ENCODE data around the gene NOD2.

Gene NOD2

GRCh38 chr16:50717494-50717893 is 24.1 kb downstream of the NOD2 start:
- no peak for DNase-seq (ENCODE audit: low read depth)

- no peak for DNase-seq (ENCODE audit: low read depth)
Observed at GRCh38 chr16:50718061-50718760, 24.8 kb downstream of the NOD2 start.

DNA sequence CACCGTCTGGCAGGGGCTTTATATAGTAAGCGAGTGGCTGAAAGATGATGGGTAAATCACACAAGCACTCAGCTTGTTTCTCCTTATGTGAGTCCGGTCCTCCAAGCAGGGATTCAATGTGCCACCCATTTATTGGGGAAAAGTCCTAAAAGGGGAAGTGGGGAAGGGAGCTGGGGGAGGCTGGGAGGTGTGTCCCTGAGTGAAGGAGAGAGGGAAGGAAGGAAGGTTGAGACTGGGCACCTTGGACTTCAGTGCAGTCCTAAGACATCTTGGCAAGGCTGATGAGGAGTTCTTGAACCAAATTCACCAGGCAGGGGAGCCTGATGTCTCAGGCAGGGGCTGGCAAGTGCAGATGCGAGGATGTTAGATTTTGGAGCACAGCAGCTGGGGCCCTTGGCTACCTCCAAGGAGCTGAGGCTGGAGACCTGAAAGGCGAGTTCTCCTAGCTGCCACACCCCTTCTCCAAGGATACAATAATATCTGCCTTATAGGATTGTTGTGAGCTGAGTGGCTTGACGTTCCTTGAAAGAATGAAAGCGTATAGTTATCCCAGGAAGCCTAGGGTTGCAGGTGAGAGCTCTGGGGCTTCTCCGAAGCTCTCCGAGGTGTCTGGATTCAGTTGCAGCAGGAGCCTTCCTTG is 25.5 kb downstream of the NOD2 start:
- DNase-seq (ENCODE audit: low read depth) = no peak

- DNase-seq (ENCODE audit: low read depth) = no peak
Observed at GRCh38 chr16:50719401-50720337, 26.3 kb downstream of the NOD2 start.

DNA sequence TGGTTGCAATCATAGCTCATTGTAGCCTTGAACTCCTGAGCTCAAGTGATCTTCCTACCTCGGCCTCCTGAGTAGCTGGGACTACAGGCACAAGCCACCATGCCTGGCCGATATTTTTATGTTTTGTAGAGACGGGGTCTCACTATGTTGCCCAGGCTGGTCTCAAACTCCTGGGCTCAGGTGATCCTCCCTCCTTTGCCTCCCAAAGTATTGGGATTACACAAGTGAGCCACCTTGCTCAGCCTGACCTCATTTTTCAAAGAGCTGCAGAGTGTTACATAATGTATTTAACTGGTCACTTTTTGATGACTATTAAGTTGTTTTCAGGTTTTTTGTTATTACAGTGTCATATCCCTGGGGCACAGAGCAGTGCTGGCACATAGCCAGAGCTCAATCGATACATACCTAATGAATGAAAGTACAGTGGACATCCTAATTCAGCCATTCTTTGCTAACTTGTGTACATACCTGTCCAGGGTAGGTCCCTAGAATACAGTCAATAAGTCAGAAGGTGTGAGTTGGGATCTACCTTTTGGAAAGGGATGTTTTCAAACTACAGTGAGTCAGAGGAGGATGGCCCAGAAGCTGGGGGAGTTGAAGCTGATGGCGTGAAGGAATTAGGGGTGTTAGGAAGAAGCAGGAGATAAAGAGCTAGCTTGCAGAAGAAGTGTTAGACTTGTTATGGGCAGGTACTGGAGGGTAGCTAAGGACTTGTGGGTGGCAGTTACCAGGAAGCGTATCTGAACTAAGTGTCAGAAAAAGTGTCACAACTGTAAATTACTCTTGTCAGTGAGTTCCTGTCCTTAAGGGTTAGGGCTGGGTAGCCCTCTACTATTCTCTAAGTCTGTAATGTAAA is 28.4 kb downstream of the NOD2 start:
- no peak for DNase-seq (ENCODE audit: low read depth)

GRCh38 chr16:50722405-50722737 is 29.0 kb downstream of the NOD2 start:
- DNase-seq (ENCODE audit: low read depth) = no peak

DNA sequence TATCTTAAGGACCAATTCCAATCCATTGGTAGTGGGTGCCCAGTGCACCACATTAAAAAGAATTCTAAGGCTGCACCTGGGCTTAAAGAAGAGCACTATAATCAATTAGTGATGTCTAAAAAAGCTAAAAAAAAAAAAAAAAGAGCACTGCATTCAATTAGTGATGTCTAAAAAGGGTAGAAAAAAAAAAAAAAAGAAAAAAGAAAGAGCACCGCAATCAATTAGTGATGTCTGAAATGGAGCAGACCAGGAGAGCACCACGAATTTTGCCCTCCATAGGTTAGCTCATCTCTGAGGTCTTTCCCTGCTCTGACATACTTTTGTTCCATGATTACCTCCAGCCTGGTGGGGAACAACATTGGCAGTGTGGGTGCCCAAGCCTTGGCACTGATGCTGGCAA is 29.6 kb downstream of the NOD2 start:
- no peak for DNase-seq (ENCODE audit: low read depth)

- DNase-seq (ENCODE audit: low read depth) = no peak
Observed at GRCh38 chr16:50724306-50724705, 30.9 kb downstream of the NOD2 start.

DNA sequence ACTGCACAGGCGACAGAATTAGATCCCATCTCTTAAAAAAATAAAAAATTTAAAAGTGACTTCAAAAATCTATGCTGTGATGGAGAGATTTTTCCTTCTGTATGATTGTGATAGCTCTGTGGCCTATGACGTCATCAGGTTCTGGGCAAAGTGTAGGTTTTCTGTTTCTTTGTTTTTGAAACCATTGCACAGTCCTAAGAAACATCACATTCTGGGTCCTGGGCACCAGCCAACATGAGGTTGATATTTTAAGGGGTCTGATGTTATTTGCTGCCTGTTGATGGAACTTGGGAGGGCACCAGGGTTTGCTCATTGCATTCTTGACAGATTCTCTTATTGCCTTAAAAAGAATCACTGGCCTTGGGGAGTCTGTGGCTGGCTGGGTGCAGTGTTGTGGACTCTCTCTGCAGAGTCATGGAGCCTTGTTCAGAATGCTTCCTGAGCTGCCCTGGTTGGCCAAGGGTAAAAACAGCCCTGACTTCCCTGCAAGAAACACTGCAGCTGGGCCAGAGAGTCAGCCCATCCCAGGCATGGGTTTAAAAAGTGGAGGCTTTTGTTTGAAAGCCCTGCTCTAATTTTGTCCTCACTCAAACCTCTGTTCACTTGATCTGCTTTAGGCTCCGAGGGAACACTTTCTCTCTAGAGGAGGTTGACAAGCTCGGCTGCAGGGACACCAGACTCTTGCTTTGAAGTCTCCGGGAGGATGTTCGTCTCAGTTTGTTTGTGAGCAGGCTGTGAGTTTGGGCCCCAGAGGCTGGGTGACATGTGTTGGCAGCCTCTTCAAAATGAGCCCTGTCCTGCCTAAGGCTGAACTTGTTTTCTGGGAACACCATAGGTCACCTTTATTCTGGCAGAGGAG is 38.0 kb downstream of the NOD2 start:
- DNase-seq (ENCODE audit: low read depth) = no peak

DNA sequence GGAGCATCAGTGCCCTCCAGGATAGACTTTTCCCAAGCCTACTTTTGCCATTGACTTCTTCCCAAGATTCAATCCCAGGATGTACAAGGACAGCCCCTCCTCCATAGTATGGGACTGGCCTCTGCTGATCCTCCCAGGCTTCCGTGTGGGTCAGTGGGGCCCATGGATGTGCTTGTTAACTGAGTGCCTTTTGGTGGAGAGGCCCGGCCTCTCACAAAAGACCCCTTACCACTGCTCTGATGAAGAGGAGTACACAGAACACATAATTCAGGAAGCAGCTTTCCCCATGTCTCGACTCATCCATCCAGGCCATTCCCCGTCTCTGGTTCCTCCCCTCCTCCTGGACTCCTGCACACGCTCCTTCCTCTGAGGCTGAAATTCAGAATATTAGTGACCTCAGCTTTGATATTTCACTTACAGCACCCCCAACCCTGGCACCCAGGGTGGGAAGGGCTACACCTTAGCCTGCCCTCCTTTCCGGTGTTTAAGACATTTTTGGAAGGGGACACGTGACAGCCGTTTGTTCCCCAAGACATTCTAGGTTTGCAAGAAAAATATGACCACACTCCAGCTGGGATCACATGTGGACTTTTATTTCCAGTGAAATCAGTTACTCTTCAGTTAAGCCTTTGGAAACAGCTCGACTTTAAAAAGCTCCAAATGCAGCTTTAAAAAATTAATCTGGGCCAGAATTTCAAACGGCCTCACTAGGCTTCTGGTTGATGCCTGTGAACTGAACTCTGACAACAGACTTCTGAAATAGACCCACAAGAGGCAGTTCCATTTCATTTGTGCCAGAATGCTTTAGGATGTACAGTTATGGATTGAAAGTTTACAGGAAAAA is 38.8 kb downstream of the NOD2 start:
- DNase-seq (ENCODE audit: low read depth) = no peak

DNA sequence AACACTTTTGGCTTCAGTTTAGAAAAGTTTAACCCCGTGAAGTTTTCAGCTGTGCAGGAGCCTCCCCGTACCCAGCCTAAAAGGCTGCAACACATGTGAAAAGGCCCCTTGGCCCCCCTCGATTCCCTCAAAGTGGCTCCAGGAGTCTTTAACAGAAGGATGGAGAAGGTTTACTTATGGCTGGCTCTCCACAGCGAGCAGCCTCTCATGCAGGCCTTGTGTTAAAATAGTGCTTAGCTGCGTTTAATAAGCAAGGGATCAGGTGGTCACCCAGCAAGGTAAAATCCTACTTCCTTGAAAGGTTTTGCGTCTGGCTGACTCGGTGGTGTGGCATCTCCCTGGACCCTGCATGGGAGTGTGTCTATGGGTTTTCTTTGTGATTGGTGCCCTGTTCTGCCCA is 40.1 kb downstream of the NOD2 start:
- DNase-seq (ENCODE audit: low read depth) = no peak

GRCh38 chr16:50735629-50736122 is 42.3 kb downstream of the NOD2 start:
- no peak for DNase-seq (ENCODE audit: low read depth)

- DNase-seq (ENCODE audit: low read depth) = no peak
Observed at GRCh38 chr16:50736448-50736847, 43.0 kb downstream of the NOD2 start.

DNA sequence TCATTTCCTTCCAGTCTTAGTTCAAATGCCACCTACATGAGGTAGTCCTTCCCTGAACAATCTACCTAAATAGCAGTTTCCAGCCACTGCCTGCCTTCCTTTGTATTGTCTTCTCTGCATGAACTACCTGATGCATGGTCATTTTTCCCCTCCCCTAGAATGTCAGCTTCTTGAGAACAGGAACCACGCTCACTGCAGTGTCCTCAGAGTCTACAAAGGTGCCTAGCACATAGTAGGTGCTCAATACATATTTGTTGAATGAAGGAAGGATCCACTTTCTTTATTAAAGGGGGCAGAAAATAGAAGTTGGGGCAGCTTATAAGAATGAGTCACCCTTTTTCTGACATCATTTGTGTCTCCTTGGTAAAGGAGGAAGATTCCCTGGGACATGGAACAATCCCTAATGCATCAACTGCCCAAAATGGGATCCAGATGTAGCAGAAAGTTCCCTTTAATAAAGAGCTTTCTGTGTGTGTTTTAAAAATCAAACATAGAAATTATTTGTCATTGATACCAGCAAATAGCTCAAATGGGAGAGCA is 44.1 kb downstream of the NOD2 start:
- no peak for DNase-seq (ENCODE audit: low read depth)

DNA sequence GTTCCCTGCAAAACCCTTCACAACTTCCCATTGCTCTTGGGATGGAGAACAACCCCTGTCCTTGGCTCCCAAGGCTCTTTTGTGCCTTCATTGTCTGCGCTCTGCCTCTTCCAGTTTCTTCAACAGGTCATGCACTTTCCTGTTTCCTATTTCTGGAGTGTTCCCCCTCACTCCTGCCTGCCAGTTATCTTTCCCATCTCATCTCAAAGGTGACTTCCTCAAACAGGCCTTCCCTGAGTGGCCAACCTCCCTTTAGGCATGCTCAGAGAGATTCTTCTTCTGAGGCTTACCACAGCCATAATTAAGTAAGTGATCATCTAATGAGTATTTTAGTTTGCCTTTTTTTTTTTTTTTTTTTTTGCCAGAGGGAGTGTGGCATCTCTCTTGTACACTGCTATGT is 45.6 kb downstream of the NOD2 start:
- DNase-seq (ENCODE audit: low read depth) = no peak

- no peak for DNase-seq (ENCODE audit: low read depth)
Observed at GRCh38 chr16:50740736-50741135, 47.3 kb downstream of the NOD2 start.

- DNase-seq (ENCODE audit: low read depth) = no peak
Observed at GRCh38 chr16:50741225-50741780, 47.9 kb downstream of the NOD2 start.

GRCh38 chr16:50741781-50742575 is 48.6 kb downstream of the NOD2 start, which contains the start of gene CYLD:
Gene CYLD, plus strand, starts transcription at chr16:50742086. Its CDS starts 7,613 bp downstream, at chr16:50749699.
- peak; percentile 97 for DNase-seq (ENCODE audit: low read depth)
